ENCODE results near the gene CILP. TPM values are rescaled to one million over a fixed set of nuclear protein-coding genes. Genes with fewer than 3 reads are reported as not detected.

Gene CILP
- total RNA-seq, 1 experiment from 2014 or later, result 0.04 TPM

DNA sequence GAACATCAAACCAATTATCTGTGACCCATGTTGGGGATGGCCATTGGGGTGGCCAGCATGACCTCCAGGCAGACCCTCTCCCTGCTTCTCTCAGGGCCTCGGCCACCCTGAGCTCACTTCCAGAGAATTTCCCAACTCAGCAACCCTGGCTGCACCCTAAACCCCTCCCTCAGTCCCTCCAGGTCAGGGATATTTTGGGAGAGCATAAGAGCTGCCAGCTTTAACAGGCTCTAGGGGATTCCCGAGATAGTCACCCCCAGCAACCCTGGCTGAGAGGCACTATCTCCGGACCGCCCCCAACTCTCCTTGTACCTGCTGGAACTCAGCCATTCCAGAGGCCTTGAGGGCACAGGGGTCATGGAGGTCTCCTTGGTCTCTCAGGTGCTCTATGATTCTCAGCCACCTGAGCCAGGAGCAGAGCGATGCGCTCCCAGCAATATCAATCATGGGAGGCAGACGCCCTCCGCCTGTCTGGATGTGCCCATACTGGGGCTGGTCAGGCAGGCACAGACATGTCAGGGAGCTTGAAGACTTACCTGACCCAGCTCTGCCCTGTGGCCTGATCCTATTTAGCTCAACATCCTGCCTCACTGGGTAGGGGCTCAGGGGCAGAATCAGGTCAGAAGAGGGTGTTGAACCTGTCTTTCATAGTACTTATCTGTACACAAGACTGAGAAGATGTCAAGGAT is 34.9 kb upstream of the CILP start:
- Mint-ChIP-seq H3K4me1 (peaks cover 17 to 18% of the 10 kb centered on the region in 2 experiments), H3K9me3 (peaks cover 0 to 5% of the 10 kb centered on the region in 2 experiments; a peak in 1 of 5 replicates), H3K27me3 (ENCODE audit: low read depth) (no peaks in the 10 kb centered on the region), H3K36me3 (ENCODE audit: insufficient read depth in 1 of 3, low read depth in 3 of 3) (no peaks in the 10 kb centered on the region; a peak in 1 of 7 replicates), H3K27ac (peak overlapping the region in 1 of 3 experiments; percentile 44; a peak in 1 of 7 replicates), H3K4me3 (no peak overlapping the region)
- no peak overlapping the region for H2BK15ac ChIP-seq (ENCODE audit: low read depth, low read length)
- no peaks in the 10 kb centered on the region for H3K79me2 ChIP-seq (ENCODE audit: insufficient read depth, low read length)
- H2BK5ac ChIP-seq (ENCODE audit: insufficient read length, low read length), result no peak overlapping the region
- WGBS (ENCODE audit: extremely low coverage, insufficient read length, low lambda C conversion rate), result no CpG with 5 or more reads among the region's 8 CpGs
- no peak for DNase-seq
- H4K8ac ChIP-seq (replicated peaks; ENCODE audit: insufficient read length, low read depth, low read length), result no peak overlapping the region
- no peaks in the 10 kb centered on the region for H3K4me1 ChIP-seq (ENCODE audit: insufficient read depth, low read length)
- H2AFZ ChIP-seq (ENCODE audit: low read length), result no peak overlapping the region
- H3T11ph ChIP-seq (ENCODE audit: low read length), result no peak overlapping the region
- no peak overlapping the region for H3K23ac ChIP-seq (ENCODE audit: insufficient read length, low read depth, low read length)
- no peak overlapping the region for H3K14ac ChIP-seq (ENCODE audit: insufficient read depth, low read length)
- no peaks in the 10 kb centered on the region for H3K27me3 ChIP-seq (ENCODE audit: insufficient read depth, low read length)
- no peak overlapping the region for H3K4me2 ChIP-seq (ENCODE audit: insufficient read depth, insufficient read length, low read length)
- no peaks in the 10 kb centered on the region for H3K79me1 ChIP-seq (ENCODE audit: insufficient read depth, low read depth, low read length, poor library complexity, severe bottlenecking)
- no peak overlapping the region for H4K91ac ChIP-seq (ENCODE audit: insufficient read length, low read depth, low read length)
- H3K27ac ChIP-seq (ENCODE audit: insufficient read length, low read depth, low read length), result no peak overlapping the region
- no peak overlapping the region for H2BK12ac ChIP-seq (ENCODE audit: insufficient read length, low read depth, low read length)
- no peak overlapping the region for H3K4ac ChIP-seq (ENCODE audit: low read depth, low read length)
- no peaks in the 10 kb centered on the region for H4K20me1 ChIP-seq (ENCODE audit: control insufficient read depth, insufficient read depth, insufficient read length)
- TF ChIP-seq, protein P1, sequence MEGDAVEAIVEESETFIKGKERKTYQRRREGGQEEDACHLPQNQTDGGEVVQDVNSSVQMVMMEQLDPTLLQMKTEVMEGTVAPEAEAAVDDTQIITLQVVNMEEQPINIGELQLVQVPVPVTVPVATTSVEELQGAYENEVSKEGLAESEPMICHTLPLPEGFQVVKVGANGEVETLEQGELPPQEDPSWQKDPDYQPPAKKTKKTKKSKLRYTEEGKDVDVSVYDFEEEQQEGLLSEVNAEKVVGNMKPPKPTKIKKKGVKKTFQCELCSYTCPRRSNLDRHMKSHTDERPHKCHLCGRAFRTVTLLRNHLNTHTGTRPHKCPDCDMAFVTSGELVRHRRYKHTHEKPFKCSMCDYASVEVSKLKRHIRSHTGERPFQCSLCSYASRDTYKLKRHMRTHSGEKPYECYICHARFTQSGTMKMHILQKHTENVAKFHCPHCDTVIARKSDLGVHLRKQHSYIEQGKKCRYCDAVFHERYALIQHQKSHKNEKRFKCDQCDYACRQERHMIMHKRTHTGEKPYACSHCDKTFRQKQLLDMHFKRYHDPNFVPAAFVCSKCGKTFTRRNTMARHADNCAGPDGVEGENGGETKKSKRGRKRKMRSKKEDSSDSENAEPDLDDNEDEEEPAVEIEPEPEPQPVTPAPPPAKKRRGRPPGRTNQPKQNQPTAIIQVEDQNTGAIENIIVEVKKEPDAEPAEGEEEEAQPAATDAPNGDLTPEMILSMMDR (conservative IDR thresholded peaks at IDR 0.05), result no peak
- H2AK5ac ChIP-seq (ENCODE audit: insufficient read length, low read length), result no peak overlapping the region
- no peaks in the 10 kb centered on the region for H3K9me3 ChIP-seq (ENCODE audit: control insufficient read depth, low read depth, low read length)
- H2BK120ac ChIP-seq (ENCODE audit: low read depth, low read length, poor library complexity, severe bottlenecking), result no peak overlapping the region
- H4K5ac ChIP-seq (ENCODE audit: insufficient read length, low read depth, low read length), result no peak overlapping the region
- no peak overlapping the region for H3K9ac ChIP-seq (ENCODE audit: extremely low read depth, insufficient read length, low read length)
- no peak overlapping the region for H2BK20ac ChIP-seq (ENCODE audit: low read depth, low read length, poor library complexity, severe bottlenecking)
- no peaks in the 10 kb centered on the region for H3K23me2 ChIP-seq (ENCODE audit: insufficient read length, low read depth, low read length, poor library complexity, severe bottlenecking)
- no peak overlapping the region for H3K56ac ChIP-seq (ENCODE audit: insufficient read length, low read depth, low read length)
- H3K18ac ChIP-seq (ENCODE audit: insufficient read length, low read depth, low read length), result no peak overlapping the region

All from H9 (cell line).